ENCODE results near the gene RNF26.
A peak's percentile ranks its signal among the peaks of the same experiment; 100 is the strongest.
"Not testable (repeated sequence)": the region's sequence is repeated elsewhere in the genome, so short reads cannot be mapped to it uniquely, and the experiment has no call there.

Gene RNF26

DNA sequence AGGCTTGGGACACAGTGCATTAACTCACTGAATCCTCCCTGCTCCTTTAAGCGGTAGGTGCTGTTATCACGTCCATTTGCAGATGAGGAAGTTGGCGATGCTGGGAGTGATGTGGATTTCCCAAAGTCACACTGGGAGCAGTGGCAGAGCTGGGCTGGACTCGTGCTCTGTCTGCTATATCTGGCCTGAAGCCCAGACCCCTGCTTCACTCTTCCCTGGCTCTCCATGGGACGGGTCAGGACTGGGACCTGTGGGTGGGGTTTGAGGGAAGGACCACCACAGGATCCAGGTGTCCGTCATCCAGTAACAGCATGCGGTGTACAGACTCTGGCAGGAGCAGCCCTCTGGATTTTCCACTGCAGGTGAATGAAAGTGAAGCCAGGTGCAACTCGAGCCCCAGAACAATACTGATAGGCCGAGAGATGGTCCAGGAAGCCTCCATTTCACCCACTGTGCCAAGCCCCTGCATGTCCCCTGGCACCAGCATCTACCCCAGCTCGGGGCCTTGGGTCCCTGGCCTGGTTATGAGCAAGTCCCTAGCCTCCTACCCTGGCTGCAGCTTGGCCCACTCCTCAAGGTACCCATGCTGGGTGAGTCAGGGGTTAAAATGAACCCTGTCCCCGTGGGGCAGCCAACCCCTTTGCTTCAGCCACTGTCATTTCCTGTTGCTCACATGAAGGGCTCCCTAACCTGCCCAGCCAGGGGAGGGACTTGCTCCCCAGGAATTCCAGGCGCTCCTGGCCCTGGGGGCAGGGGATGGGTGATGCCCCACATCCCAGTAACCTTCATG lies 43.0 kb downstream of the RNF26 start:
- CTCF ChIA-PET = interaction anchor here (1.4 to 17.7 kb wide), 5 partner anchors 9 to 39 kb away, joined by 4 to 184 read pairs (median 5); no protein-coding TSS in a partner anchor
- no peak overlapping the region for H3K27ac Mint-ChIP-seq
- no peaks in the 10 kb centered on the region for H3K36me3 Mint-ChIP-seq
- H3K4me1 Mint-ChIP-seq = peaks cover 17% of the 10 kb centered on the region
- no peaks in the 10 kb centered on the region for H3K9me3 Mint-ChIP-seq
- no peak for DNase-seq
- H3K4me3 Mint-ChIP-seq = no peak overlapping the region
- peaks cover 41% of the 10 kb centered on the region for H3K27me3 Mint-ChIP-seq

DNA sequence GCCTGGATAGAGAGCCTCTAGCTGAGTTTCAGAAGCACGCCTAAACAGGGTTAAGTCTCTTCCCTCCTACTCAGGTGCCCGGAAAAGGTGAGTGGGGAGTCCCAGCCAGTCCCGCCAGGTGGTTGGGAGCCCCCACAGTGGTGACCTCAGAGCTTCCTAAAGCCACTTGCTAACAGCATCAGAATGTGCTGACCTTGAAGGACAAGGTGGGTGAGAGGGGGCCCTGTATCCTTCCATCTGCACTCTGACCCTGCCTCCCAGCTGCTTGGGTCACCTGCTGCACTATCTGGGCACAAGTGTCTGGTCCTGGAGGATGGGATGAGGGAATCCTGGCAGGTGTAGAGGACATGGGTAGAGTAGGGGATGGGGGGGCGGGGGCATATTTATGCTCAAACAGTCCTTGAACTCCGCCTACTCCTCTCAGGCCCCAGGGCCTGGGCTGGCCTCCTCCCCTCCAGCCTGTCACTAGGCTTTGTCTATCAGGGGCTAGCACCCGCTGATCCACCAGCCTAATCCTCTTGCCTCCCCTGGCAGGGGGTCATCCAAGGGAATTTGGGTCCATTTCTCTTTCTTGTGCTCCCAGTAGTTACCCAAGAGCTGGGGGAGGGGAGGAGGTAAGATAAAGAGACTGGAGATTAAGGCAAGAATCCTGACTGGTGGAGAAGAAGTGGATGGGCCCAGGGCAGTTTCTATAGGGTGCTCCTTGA lies 43.8 kb downstream of the RNF26 start:
- no peak overlapping the region for H3K27ac Mint-ChIP-seq
- H3K4me1 Mint-ChIP-seq = peaks cover 17% of the 10 kb centered on the region
- CTCF ChIA-PET = interaction anchor here (1.5 to 17.7 kb wide), 2 partner anchors 10 to 21 kb away, joined by 4 to 184 read pairs; no protein-coding TSS in a partner anchor
- no peak for DNase-seq
- H3K9me3 Mint-ChIP-seq = no peaks in the 10 kb centered on the region
- no peak overlapping the region for H3K4me3 Mint-ChIP-seq
- no peaks in the 10 kb centered on the region for H3K36me3 Mint-ChIP-seq
- H3K27me3 Mint-ChIP-seq = peaks cover 41% of the 10 kb centered on the region

DNA sequence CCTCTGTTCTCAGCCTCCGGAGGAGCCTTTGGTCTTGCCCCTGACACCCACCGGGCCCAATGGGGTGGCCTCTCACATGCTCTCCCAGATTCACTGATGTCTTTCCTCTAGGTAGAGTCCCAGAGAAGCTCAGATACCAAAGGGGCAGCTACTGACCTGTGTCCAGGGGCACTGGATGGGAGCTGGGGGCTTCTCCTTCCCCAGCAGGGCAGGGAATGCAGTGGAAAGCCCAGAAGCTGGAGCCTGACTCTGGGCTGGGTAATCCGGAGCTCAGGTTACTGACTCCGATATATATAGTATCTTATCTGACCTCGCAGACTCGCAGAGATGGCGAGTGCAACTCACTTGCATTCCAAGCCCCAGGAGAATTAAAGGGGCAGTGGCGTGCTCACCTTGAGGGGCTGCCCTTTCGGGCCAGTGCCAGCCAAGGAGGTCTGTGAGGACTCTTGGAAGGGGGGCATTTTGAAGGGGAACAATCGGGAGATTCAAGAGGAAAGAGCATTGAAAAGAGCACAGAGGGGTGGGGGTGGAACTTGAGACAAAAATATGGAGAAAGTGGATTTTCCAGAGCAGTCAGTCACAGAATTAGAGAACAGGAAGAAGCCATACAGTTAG lies 44.6 kb downstream of the RNF26 start:
- no peak overlapping the region for H3K4me3 Mint-ChIP-seq
- H3K27me3 Mint-ChIP-seq = peaks cover 41% of the 10 kb centered on the region
- H3K9me3 Mint-ChIP-seq = no peaks in the 10 kb centered on the region
- CTCF ChIA-PET = interaction anchor here (17.7 kb wide), 1 partner anchor 22 kb away, joined by 184 read pairs; no protein-coding TSS in a partner anchor
- no peak overlapping the region for H3K27ac Mint-ChIP-seq
- H3K36me3 Mint-ChIP-seq = no peaks in the 10 kb centered on the region
- peaks cover 10% of the 10 kb centered on the region for H3K4me1 Mint-ChIP-seq
- no peak for DNase-seq

DNA sequence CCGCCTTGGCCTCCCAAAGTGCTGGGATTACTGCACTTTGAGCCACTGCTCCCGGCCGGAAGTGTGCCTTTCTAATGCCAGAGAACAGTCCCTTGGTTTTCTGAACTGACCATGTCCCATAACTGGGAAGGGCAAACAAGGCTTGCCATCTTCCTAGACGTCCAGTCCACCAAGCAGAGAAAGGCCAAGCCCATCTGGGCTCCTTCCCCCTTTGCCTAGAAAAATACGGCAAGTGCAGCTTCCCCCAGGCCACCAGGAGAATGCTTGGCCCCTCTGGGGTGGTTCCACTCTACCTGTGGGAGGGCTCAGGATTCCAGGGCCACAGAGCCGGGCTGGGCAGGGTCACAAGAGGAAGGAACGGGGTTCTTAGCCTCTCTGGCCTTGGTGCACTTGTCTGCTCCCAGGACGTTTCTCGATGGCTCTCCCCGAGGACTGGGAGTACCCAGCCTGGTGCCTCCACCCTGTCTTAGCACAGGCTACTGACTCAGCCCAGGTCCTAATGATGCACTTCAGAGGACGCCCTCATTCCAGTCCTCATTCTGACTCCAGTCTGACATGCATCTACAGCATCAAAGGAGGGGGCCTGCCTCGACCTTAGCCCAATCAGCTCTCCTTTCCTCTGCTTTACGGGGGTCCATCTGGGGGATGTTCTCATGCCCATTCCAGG lies 46.0 kb downstream of the RNF26 start:
- Mint-ChIP-seq H3K27ac (no peak overlapping the region), H3K36me3 (no peaks in the 10 kb centered on the region), H3K4me1 (peaks cover 8% of the 10 kb centered on the region), H3K27me3 (peaks cover 41% of the 10 kb centered on the region), H3K9me3 (no peaks in the 10 kb centered on the region), H3K4me3 (no peak overlapping the region)
- CTCF ChIA-PET = interaction anchor here (1.0 to 17.7 kb wide), 11 partner anchors 9 to 96 kb away, joined by 3 to 184 read pairs (median 6); no protein-coding TSS in a partner anchor
- no peak for DNase-seq

DNA sequence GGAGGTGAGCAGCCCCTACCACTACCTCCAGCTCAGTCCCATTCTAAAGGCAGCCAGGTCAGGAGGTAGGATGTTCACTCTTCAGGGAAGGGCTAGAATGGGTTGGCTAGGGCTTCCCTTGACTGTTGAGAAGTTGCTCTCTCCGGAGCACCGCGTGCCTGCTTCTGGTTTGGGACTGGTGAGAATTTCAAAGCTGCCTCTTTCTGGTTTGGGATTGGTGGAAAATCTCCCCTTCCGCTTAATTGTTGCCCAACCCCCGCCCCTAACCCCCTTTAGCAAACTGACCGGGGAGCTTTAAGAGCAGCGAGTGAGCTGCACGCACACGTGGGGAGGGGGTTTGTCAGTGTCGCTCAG lies 46.5 kb downstream of the RNF26 start:
- H3K36me3 Mint-ChIP-seq = no peaks in the 10 kb centered on the region
- H3K4me3 Mint-ChIP-seq = no peak overlapping the region
- no peaks in the 10 kb centered on the region for H3K9me3 Mint-ChIP-seq
- peaks cover 8% of the 10 kb centered on the region for H3K4me1 Mint-ChIP-seq
- peaks cover 38% of the 10 kb centered on the region for H3K27me3 Mint-ChIP-seq
- no peak for DNase-seq
- no peak overlapping the region for H3K27ac Mint-ChIP-seq
- CTCF ChIA-PET = interaction anchor here (0.8 to 17.7 kb wide), 14 partner anchors 9 to 96 kb away, joined by 3 to 184 read pairs (median 6); no protein-coding TSS in a partner anchor

DNA sequence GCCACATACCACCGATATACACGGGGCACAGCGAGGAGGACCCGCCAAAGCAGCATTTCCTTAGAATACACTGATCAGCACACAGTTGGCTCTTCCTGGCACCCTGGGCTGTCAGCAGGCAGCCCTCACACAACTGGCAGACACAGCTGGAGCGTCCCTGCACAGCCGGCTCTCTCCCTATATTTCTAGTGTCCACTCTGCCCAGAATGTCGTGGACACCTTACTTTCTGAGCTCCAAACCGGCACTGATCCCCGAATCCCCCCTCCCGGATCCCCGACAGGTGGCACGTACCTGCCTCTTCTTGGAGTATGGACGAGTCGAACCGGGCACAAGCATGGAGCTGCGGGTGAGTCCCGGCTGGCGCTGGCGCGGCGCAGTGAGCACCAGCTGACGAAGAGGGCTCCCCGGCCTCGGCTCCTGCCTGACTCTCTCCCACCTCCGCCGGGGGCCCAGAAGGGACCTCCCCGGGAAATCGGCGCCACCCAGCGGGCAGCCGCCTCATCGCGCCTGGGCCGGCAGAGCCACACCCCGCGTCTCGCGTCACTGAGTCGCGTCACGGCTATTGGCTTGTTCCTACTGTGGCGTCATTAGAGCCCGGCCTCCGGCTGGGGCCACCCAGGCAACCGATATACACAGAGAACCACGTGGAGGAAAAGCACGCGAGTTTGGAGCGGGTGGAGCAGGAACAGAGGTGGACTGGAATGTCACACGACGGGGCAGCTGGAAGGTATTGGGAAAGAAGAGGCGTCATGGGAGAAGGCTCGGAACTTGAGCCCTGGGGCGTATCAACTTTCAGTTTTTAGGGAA lies 47.1 kb downstream of the RNF26 start, which contains the start of gene USP2:
Gene USP2, minus strand, starts transcription at position 510 of the 808 bp plus-strand sequence. CDS start 8,210 bp downstream, outside the sequence.
- Mint-ChIP-seq H3K9me3 (no peaks in the 10 kb centered on the region), H3K27ac (no peak within 1 kb of the TSS), H3K36me3 (no peaks in the 10 kb centered on the region), H3K27me3 (peaks cover 34% of the 10 kb centered on the region), H3K4me1 (peaks cover 8% of the 10 kb centered on the region), H3K4me3 (no peak within 1 kb of the TSS)
- peak; percentile 97 for DNase-seq
- CTCF ChIA-PET = interaction anchor here (0.8 to 17.7 kb wide), 14 partner anchors 9 to 93 kb away, joined by 3 to 184 read pairs (median 6); no protein-coding TSS in a partner anchor

DNA sequence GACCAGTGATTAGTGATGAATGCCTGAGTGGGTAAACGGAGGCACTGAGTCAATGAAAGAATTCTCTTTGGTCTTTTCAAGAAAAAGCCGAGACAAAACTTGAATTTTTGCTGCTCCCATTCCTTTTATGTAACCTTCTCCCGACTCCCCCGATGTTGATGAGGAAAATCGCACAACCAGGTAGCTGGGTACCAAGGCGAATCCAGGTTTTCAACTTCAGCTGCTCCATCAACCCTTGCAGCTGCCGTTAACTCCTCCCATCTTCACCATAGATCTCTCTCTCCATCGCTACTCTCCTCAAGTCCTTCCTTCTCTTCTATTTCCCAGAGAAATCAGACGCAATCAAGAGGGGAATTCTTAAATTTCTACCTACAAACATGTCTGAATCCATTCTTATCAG lies 47.8 kb downstream of the RNF26 start:
- Mint-ChIP-seq H3K36me3 (no peaks in the 10 kb centered on the region), H3K27me3 (peaks cover 31% of the 10 kb centered on the region)
- CTCF ChIA-PET = interaction anchor here (1.2 to 17.7 kb wide), 6 partner anchors 10 to 92 kb away, joined by 3 to 184 read pairs (median 7); no protein-coding TSS in a partner anchor

DNA sequence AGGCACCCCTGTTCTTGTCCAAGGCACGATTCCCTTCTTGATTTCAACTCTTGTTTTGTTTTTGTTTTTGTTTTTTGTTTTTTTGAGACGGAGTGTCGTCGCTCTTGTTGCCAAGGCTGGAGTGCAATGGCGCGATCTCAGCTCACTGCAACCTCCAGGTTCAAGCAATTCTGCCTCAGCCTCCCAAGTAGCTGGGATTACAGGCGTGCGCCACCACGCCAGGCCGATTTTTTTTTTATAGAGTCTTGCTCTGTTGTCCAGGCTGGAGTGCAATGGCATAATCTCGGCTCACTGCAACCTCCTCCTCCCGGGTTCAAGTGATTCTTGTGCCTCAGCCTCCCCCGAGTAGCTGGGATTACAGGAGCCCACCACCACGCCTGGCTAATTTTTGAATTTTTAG lies 48.2 kb downstream of the RNF26 start:
- not testable (repeated sequence) for H3K4me3 Mint-ChIP-seq, H3K27ac Mint-ChIP-seq

More for the DNA sequence above, 47.8 kb downstream of the RNF26 start:
- Mint-ChIP-seq H3K27ac (no peak overlapping the region), H3K4me3 (no peak overlapping the region), H3K9me3 (no peaks in the 10 kb centered on the region), H3K4me1 (peaks cover 8% of the 10 kb centered on the region)
- no peak for DNase-seq

DNA sequence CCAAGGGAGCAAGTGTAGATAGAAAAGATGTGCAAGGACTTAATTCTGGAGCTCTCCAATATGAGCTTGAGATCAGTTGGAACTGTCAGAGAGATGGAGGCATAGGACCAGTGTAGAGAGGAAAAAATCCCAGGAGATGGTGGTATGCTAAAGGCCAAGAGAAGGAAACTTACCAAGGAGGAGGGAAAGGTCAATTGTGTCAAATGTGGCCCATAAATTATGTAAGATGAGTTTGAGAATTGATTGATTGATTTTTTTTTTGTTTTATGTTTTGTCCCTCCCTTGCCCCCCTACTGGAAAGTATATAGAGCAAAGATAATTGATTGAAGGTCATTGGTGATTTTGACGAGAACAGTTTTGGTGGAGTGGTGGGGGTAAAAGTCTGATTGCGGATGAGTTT lies 50.0 kb downstream of the RNF26 start:
- no peak for DNase-seq
- Mint-ChIP-seq H3K27ac (no peak overlapping the region), H3K36me3 (no peaks in the 10 kb centered on the region), H3K4me3 (no peak overlapping the region), H3K9me3 (no peaks in the 10 kb centered on the region), H3K27me3 (peaks cover 20% of the 10 kb centered on the region), H3K4me1 (peaks cover 8% of the 10 kb centered on the region)
- CTCF ChIA-PET = interaction anchor here (0.7 to 2.2 kb wide), 3 partner anchors 10 to 23 kb away, joined by 3 to 7 read pairs (median 4); no protein-coding TSS in a partner anchor

More for the DNA sequence above, 48.2 kb downstream of the RNF26 start:
- CTCF ChIA-PET = interaction anchor here (1.2 to 17.7 kb wide), 5 partner anchors 8 to 92 kb away, joined by 3 to 184 read pairs (median 7); no protein-coding TSS in a partner anchor
- DNase-seq, H3K4me1 Mint-ChIP-seq, H3K9me3 Mint-ChIP-seq, H3K36me3 Mint-ChIP-seq: not testable (repeated sequence)
- peaks cover 31% of the 10 kb centered on the region for H3K27me3 Mint-ChIP-seq

Data from activated naive CD4-positive, alpha-beta T cell treated with anti-CD3 and anti-CD28 coated beads, Interleukin-2, amount 10 ng/mL, durations not matched to agents 7 days and 5 days (primary cell).